ENCODE data around the gene ERN1.
"Not testable (repeated sequence)": the region's sequence is repeated elsewhere in the genome, so short reads cannot be mapped to it uniquely, and the experiment has no call there.

Gene ERN1

GRCh38 chr17:64134216-64134970 is 4.4 kb upstream of the ERN1 start:
- no peak for DNase-seq (ENCODE audit: low read depth)

GRCh38 chr17:64133546-64134215 is 3.7 kb upstream of the ERN1 start:
- DNase-seq (ENCODE audit: low read depth), result no peak

- DNase-seq (ENCODE audit: low read depth), result no peak
Measured at GRCh38 chr17:64131606-64132270, 1.8 kb upstream of the ERN1 start.

- DNase-seq (ENCODE audit: low read depth), result no peak
Measured at GRCh38 chr17:64130559-64131001, 636 bp upstream of the ERN1 start.

GRCh38 chr17:64129515-64129764 is 504 bp downstream of the ERN1 start:
- no peak for DNase-seq (ENCODE audit: low read depth)

GRCh38 chr17:64128787-64129514 is 993 bp downstream of the ERN1 start:
- no peak for DNase-seq (ENCODE audit: low read depth)

- DNase-seq (ENCODE audit: low read depth), result no peak
Measured at GRCh38 chr17:64126918-64127317, 3.0 kb downstream of the ERN1 start.

- DNase-seq (ENCODE audit: low read depth), result no peak
Measured at GRCh38 chr17:64125937-64126336, 4.0 kb downstream of the ERN1 start.

GRCh38 chr17:64124609-64125008 is 5.3 kb downstream of the ERN1 start:
- DNase-seq (ENCODE audit: low read depth), result no peak

- no peak for DNase-seq (ENCODE audit: low read depth)
Measured at GRCh38 chr17:64123114-64123513, 6.8 kb downstream of the ERN1 start.

- not testable (repeated sequence) for DNase-seq (ENCODE audit: low read depth)
Measured at GRCh38 chr17:64120972-64121786, 8.8 kb downstream of the ERN1 start.

- no peak for DNase-seq (ENCODE audit: low read depth)
Measured at GRCh38 chr17:64120159-64120810, 9.7 kb downstream of the ERN1 start.

- DNase-seq (ENCODE audit: low read depth), result no peak
Measured at GRCh38 chr17:64117981-64118979, 11.7 kb downstream of the ERN1 start.

GRCh38 chr17:64115822-64116534 is 14.0 kb downstream of the ERN1 start:
- peak; percentile 57 for DNase-seq (ENCODE audit: low read depth)

- DNase-seq (ENCODE audit: low read depth), result no peak
Measured at GRCh38 chr17:64115043-64115698, 14.8 kb downstream of the ERN1 start.

GRCh38 chr17:64113006-64113405 is 16.9 kb downstream of the ERN1 start:
- no peak for DNase-seq (ENCODE audit: low read depth)

GRCh38 chr17:64111831-64112230 is 18.1 kb downstream of the ERN1 start:
- no peak for DNase-seq (ENCODE audit: low read depth)

- no peak for DNase-seq (ENCODE audit: low read depth)
Measured at GRCh38 chr17:64110379-64111152, 19.4 kb downstream of the ERN1 start.
